Endodermal cell (in vitro differentiated cells): Measurements from ENCODE around the gene C7orf57. TPM values are rescaled to one million over a fixed set of nuclear protein-coding genes. Genes with fewer than 3 reads are reported as not detected.

ENCODE experiments used
- DNase-seq: peaks from one replicate; pipeline ENCODE4 v3.0.0-alpha.2; 2017
- H3K27ac ChIP-seq: 2 replicates; pipeline ENCODE4 v1.5.1; 2013; ENCODE audit warnings: mild to moderate bottlenecking, low read depth, low read length, moderate library complexity
- H3K27me3 ChIP-seq: 2 replicates; pipeline ENCODE4 v1.6.1; 2013; ENCODE audit warnings: mild to moderate bottlenecking, low read length, moderate library complexity; ENCODE audit not compliant: insufficient read depth, control insufficient read depth, poor library complexity, severe bottlenecking
- H3K36me3 ChIP-seq: 2 replicates; pipeline ENCODE4 v1.7.0; 2013; ENCODE audit warnings: mild to moderate bottlenecking, low read length, moderate library complexity; ENCODE audit not compliant: control insufficient read depth, insufficient read depth
- H3K4me1 ChIP-seq: one replicate; pipeline ENCODE4 v1.7.0; 2013; ENCODE audit warnings: low read length; ENCODE audit not compliant: control insufficient read depth, insufficient read depth
- H3K4me3 ChIP-seq: 2 replicates; pipeline ENCODE4 v1.5.1; 2013; ENCODE audit warnings: mild to moderate bottlenecking, low read length, moderate library complexity
- H3K9ac ChIP-seq: 2 replicates; pipeline ENCODE4 v1.6.1; 2013; ENCODE audit warnings: mild to moderate bottlenecking, low read length, moderate library complexity; ENCODE audit not compliant: poor library complexity, severe bottlenecking; ENCODE audit errors: extremely low read depth
- H3K9me3 ChIP-seq: 2 replicates; pipeline ENCODE4 v1.6.1; 2013; ENCODE audit warnings: mild to moderate bottlenecking, low read length, moderate library complexity; ENCODE audit not compliant: control insufficient read depth
- H3K27ac Mint-ChIP-seq: 2 replicates; pipeline ENCODE4 v1.8.0; 2020; ENCODE audit warnings: mixed read lengths
- H3K27me3 Mint-ChIP-seq: 2 replicates; pipeline ENCODE4 v1.8.0; 2021; ENCODE audit warnings: mild to moderate bottlenecking, mixed read lengths; ENCODE audit not compliant: insufficient read depth
- H3K36me3 Mint-ChIP-seq: 2 replicates; pipeline ENCODE4 v1.8.0; 2020; ENCODE audit warnings: low read depth, mixed read lengths
- H3K4me1 Mint-ChIP-seq: 2 replicates; pipeline ENCODE4 v1.8.0; 2020; ENCODE audit warnings: mixed read lengths
- H3K4me3 Mint-ChIP-seq: 2 replicates; pipeline ENCODE4 v1.8.0; 2020; ENCODE audit warnings: mild to moderate bottlenecking, moderate library complexity, mixed read lengths
- H3K9me3 Mint-ChIP-seq: 2 replicates; pipeline ENCODE4 v1.8.0; 2020; ENCODE audit warnings: mild to moderate bottlenecking, mixed read lengths
- WGBS, 2 experiments: methylation state at CpG; one replicate each; pipeline versions ENCODE4 v1.1.5 to v1.1.7; 2013; ENCODE audit warnings: missing lambda C conversion rate in 2 of 2, mixed read lengths in 1 of 2; ENCODE audit not compliant: insufficient coverage in 1 of 2, insufficient read length in 1 of 2; 5-methylcytosine and 5-hydroxymethylcytosine counted together
- total RNA-seq, 2 donors: library from RNA; stranded (reverse); fragmentation: NEBNext Ultra II Directional in 1 of 2; extraction: Animal tissue kit (Norgen Biotek cat#: 25700) in 1 of 2; gene quantifications; 2 replicates in 1 of 2; 3 replicates in 1 of 2; pipeline ENCODE4 v1.2.1, GENCODE V29; 2021
- TF ChIP-seq, protein P1 (sequence below): fragments of 200-600 bp; sonication (generic); conservative IDR thresholded peaks from 2 replicates; pipeline ENCODE4 v1.5.0; 2021; ENCODE audit warnings: antibody characterized with exemption, mild to moderate bottlenecking

The C7orf57 gene
- total RNA-seq, 2 donors from 2014 or later: 0.57 TPM; not detected in 1

- H3K4me1 ChIP-seq: no peaks in the 10 kb centered on the region
- Mint-ChIP-seq H3K9me3 (no peaks in the 10 kb centered on the region), H3K36me3 (no peaks in the 10 kb centered on the region), H3K4me1 (peaks cover 2% of the 10 kb centered on the region), H3K27ac (no peak overlapping the region), H3K4me3 (no peak overlapping the region), H3K27me3 (no peaks in the 10 kb centered on the region)
- no peak overlapping the region for H3K4me3 ChIP-seq
- no peaks in the 10 kb centered on the region for H3K27me3 ChIP-seq
- TF ChIP-seq, protein P1, sequence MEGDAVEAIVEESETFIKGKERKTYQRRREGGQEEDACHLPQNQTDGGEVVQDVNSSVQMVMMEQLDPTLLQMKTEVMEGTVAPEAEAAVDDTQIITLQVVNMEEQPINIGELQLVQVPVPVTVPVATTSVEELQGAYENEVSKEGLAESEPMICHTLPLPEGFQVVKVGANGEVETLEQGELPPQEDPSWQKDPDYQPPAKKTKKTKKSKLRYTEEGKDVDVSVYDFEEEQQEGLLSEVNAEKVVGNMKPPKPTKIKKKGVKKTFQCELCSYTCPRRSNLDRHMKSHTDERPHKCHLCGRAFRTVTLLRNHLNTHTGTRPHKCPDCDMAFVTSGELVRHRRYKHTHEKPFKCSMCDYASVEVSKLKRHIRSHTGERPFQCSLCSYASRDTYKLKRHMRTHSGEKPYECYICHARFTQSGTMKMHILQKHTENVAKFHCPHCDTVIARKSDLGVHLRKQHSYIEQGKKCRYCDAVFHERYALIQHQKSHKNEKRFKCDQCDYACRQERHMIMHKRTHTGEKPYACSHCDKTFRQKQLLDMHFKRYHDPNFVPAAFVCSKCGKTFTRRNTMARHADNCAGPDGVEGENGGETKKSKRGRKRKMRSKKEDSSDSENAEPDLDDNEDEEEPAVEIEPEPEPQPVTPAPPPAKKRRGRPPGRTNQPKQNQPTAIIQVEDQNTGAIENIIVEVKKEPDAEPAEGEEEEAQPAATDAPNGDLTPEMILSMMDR: no peak
- no peak for DNase-seq
- H3K36me3 ChIP-seq: no peaks in the 10 kb centered on the region
- no peak overlapping the region for H3K9ac ChIP-seq
- WGBS, 2 experiments: 89 to 92% methylated on average over 8 of the region's 8 CpGs
- H3K9me3 ChIP-seq: no peaks in the 10 kb centered on the region
- H3K27ac ChIP-seq: no peak overlapping the region
Measured at GRCh38 chr7:48049850-48050249, 14.5 kb downstream of the C7orf57 start.

GRCh38 chr7:48052748-48053147 lies 17.4 kb downstream of the C7orf57 start:
- Histone ChIP-seq H3K4me3 (no peak overlapping the region), H3K36me3 (no peaks in the 10 kb centered on the region), H3K9me3 (peaks cover 13% of the 10 kb centered on the region), H3K4me1 (no peaks in the 10 kb centered on the region), H3K27ac (no peak overlapping the region), H3K9ac (no peak overlapping the region), H3K27me3 (no peaks in the 10 kb centered on the region)
- TF ChIP-seq, protein P1: no peak
- DNase-seq: no peak
- Mint-ChIP-seq H3K27me3 (no peaks in the 10 kb centered on the region), H3K4me1 (peaks cover 2% of the 10 kb centered on the region), H3K9me3 (peaks cover 8% of the 10 kb centered on the region), H3K4me3 (no peak overlapping the region), H3K36me3 (no peaks in the 10 kb centered on the region), H3K27ac (no peak overlapping the region)
- WGBS, 2 experiments: 78 to 91% methylated on average over 7 to 8 of the region's 8 CpGs

- Mint-ChIP-seq H3K27ac (no peak overlapping the region), H3K4me1 (peaks cover 2% of the 10 kb centered on the region), H3K9me3 (peaks cover 8% of the 10 kb centered on the region), H3K4me3 (no peak overlapping the region), H3K36me3 (no peaks in the 10 kb centered on the region), H3K27me3 (no peaks in the 10 kb centered on the region)
- Histone ChIP-seq H3K27me3 (no peaks in the 10 kb centered on the region), H3K9ac (no peak overlapping the region), H3K4me3 (no peak overlapping the region), H3K36me3 (no peaks in the 10 kb centered on the region), H3K9me3 (peaks cover 18% of the 10 kb centered on the region), H3K4me1 (no peaks in the 10 kb centered on the region), H3K27ac (no peak overlapping the region)
- no peak for DNase-seq
- 80 to 100% methylated on average over 1 to 2 of the region's 2 CpGs for WGBS, 2 experiments
- TF ChIP-seq, protein P1: no peak
Measured at GRCh38 chr7:48053736-48054135, 18.4 kb downstream of the C7orf57 start.
